K562 (cell line): Measurements from ENCODE around the gene AGRN. TPM values are rescaled to one million over a fixed set of nuclear protein-coding genes. Genes with fewer than 3 reads are reported as not detected.

Source experiments
- ATF6 ChIP-seq: sonication (generic); formaldehyde crosslinking; IDR thresholded peaks from 2 replicates; pipeline ENCODE4 v1.4.0; 2020; ENCODE audit warnings: mild to moderate bottlenecking, missing genetic modification reagents
- CREB1 ChIP-seq, 2 experiments: sonication (generic) in 1 of 2; formaldehyde crosslinking in 1 of 2; IDR thresholded peaks; 2 replicates each; pipeline versions ENCODE4 v1.6.1 to v1.8.0; 2012 to 2022; ENCODE audit warnings: inconsistent platforms in 1 of 2, mild to moderate bottlenecking in 1 of 2, missing genetic modification reagents in 1 of 2, moderate library complexity in 1 of 2
- CTCF ChIP-seq, 3 experiments: IDR thresholded peaks in 2 of 3; conservative IDR thresholded peaks in 1 of 3; 2 replicates each; pipeline ENCODE4 v1.5.1; 2011 to 2012; ENCODE audit warnings: low read length in 3 of 3, mild to moderate bottlenecking in 3 of 3, control low read depth in 2 of 3, improper control_type of control experiment in 1 of 3, inconsistent platforms in 1 of 3, low read depth in 1 of 3, mixed read lengths in 1 of 3, moderate library complexity in 1 of 3; ENCODE audit not compliant: insufficient read depth in 2 of 3
- GTF2E2 ChIP-seq: fragments of 200-800 bp; sonication (Bioruptor generic); IDR thresholded peaks from 2 replicates; pipeline ENCODE4 v1.6.1; 2016; ENCODE audit warnings: missing genetic modification characterization, missing compliant biosample characterization
- HNRNPUL1 ChIP-seq: fragments of 200-400 bp; formaldehyde crosslinking; IDR thresholded peaks from 2 replicates; pipeline ENCODE4 v1.6.1; 2017; ENCODE audit warnings: low read length
- KLF6 ChIP-seq: fragments of 250-450 bp; sonication (Bioruptor Pico); IDR thresholded peaks from 2 replicates; pipeline ENCODE4 v1.4.0; 2020; ENCODE audit warnings: mild to moderate bottlenecking, moderate library complexity, borderline replicate concordance
- MTA3 ChIP-seq: fragments of 450-650 bp; formaldehyde crosslinking; IDR thresholded peaks from 2 replicates; pipeline ENCODE4 v1.6.1; 2017; ENCODE audit warnings: mild to moderate bottlenecking, borderline replicate concordance
- NEUROD1 ChIP-seq: fragments of 150-350 bp; IDR thresholded peaks from 2 replicates; pipeline ENCODE4 v1.6.1; 2014; ENCODE audit warnings: borderline replicate concordance, low read length, low read depth; ENCODE audit not compliant: partially characterized antibody
- NFYB ChIP-seq: IDR thresholded peaks from 2 replicates; pipeline ENCODE4 v1.6.1; 2011; ENCODE audit warnings: mild to moderate bottlenecking, moderate library complexity; ENCODE audit not compliant: insufficient read length; ENCODE audit errors: extremely low read depth
- PHF8 ChIP-seq: fragments of 200-600 bp; sonication (generic); IDR thresholded peaks from 2 replicates; pipeline ENCODE4 v1.6.1; 2012; ENCODE audit warnings: mixed run types, mild to moderate bottlenecking, inconsistent platforms, low read length, moderate library complexity, borderline replicate concordance
- SLC30A9 ChIP-seq: fragments of 250-450 bp; sonication (Bioruptor Pico); IDR thresholded peaks from 2 replicates; pipeline ENCODE4 v1.8.0; 2022; ENCODE audit warnings: mild to moderate bottlenecking, moderate library complexity
- TCF15 ChIP-seq: fragments of 250-450 bp; sonication (Bioruptor Pico); IDR thresholded peaks from 2 replicates; pipeline ENCODE4 v1.8.0; 2022; ENCODE audit warnings: moderate library complexity, mild to moderate bottlenecking, inconsistent platforms
- TFE3 ChIP-seq: fragments of 450-650 bp; formaldehyde crosslinking; IDR thresholded peaks from 2 replicates; pipeline ENCODE4 v1.4.0; 2020; ENCODE audit warnings: mild to moderate bottlenecking, mixed read lengths
- TGIF2 ChIP-seq: sonication (generic); formaldehyde crosslinking; IDR thresholded peaks from 2 replicates; pipeline ENCODE4 v1.8.1; 2022; ENCODE audit warnings: mild to moderate bottlenecking, missing genetic modification reagents, moderate library complexity
- UBTF ChIP-seq, 2 experiments: IDR thresholded peaks; 2 replicates each; pipeline ENCODE4 v1.6.1; 2012; ENCODE audit warnings: improper control_type of control experiment in 2 of 2, low read depth in 2 of 2, low read length in 2 of 2, borderline replicate concordance in 1 of 2
- YBX1 ChIP-seq: fragments of 450-650 bp; IDR thresholded peaks from 2 replicates; pipeline ENCODE4 v1.7.1; 2016; ENCODE audit warnings: mild to moderate bottlenecking
- ZNF77 ChIP-seq: fragments of 250-450 bp; sonication (Bioruptor Pico); IDR thresholded peaks from 2 replicates; pipeline ENCODE4 v1.5.0; 2020
- ZZZ3 ChIP-seq: fragments of 450-650 bp; IDR thresholded peaks from 2 replicates; pipeline ENCODE4 v1.6.1; 2016; ENCODE audit warnings: antibody characterized with exemption, mild to moderate bottlenecking, moderate library complexity
- polyA plus RNA-seq, 8 experiments: library from polyadenylated mRNA; depleted of rRNA in 4 of 8; stranded (reverse) in 5 of 8; unstranded in 3 of 8; fragments of >200 nt; fragmentation: Nextera tagmentation in 2 of 8; fragmentation: Illumina TruSeq in 1 of 8; extraction: Ambion mirVana in 2 of 8; extraction: Trizol in 1 of 8; gene quantifications; 2 replicates each; pipeline versions ENCODE4 v1.2.1 to v1.2.3, GENCODE V29; 2011 to 2014; ENCODE audit warnings: inconsistent platforms in 1 of 8, missing spikeins in 1 of 8
- total RNA-seq, 7 experiments: library from RNA; depleted of rRNA in 6 of 7; stranded (reverse); fragments of >200 nt in 6 of 7; fragmentation: Illumina TruSeq in 2 of 7; extraction: Trizol in 2 of 7; gene quantifications; 2 replicates each; pipeline versions ENCODE4 v1.2.1 to v1.2.3, GENCODE V29; 2011 to 2021; ENCODE audit warnings: low replicate concordance in 1 of 7

AGRN gene
- total and polyA plus RNA-seq, 9 of the 15 experiments (the other 6 are each of a cell fraction or from before 2014, with no cell fraction given) = 0.04 to 111 (median 18.1) TPM

- TF ChIP-seq NFYB (no peak), UBTF (IDR thresholded peaks at IDR 0.05; ENCODE audit: borderline replicate concordance in 1 of 2, low read depth in 2 of 2, low read length in 2 of 2) (0 out of 4 replicates have a peak, but pooled peaks of 1 of the 2 experiments have one; percentile 24), ZNF77 (no peak), TGIF2 (no peak; the same call in 1 of the 2 replicates), NEUROD1 (peak; percentile 37), TFE3 (CRISPR knock-in tag) (no peak), CTCF (IDR thresholded peaks at IDR 0.05 in 2 of 3, conservative IDR thresholded peaks at IDR 0.05 in 1 of 3; ENCODE audit: insufficient read depth in 2 of 3, low read depth in 1 of 3, low read length in 3 of 3) (no peak), MTA3 (peak; percentile 67; the same call in 1 of the 2 replicates), ZZZ3 (no peak), SLC30A9 (CRISPR knock-in tag) (no peak), GTF2E2 (tag) (no peak), TCF15 (CRISPR knock-in tag) (no peak), ATF6 (CRISPR knock-in tag) (no peak), CREB1 (IDR thresholded peaks at IDR 0.05) (0 out of 2 replicates have a peak, but pooled peaks have one; percentile 7), CREB1 (CRISPR knock-in tag; IDR thresholded peaks at IDR 0.05) (no peak; the same call in 1 of the 2 replicates), KLF6 (no peak), PHF8 (peak; percentile 47; the same call in 1 of the 2 replicates), HNRNPUL1 (no peak), YBX1 (no peak)
Measured at GRCh38 chr1:1059494-1060280, 39.8 kb downstream of the AGRN start (continued).
